Limb (tissue), 2 donors: ENCODE data around the gene ABCA6.
"Not testable (repeated sequence)": the region's sequence is repeated elsewhere in the genome, so short reads cannot be mapped to it uniquely, and the experiment has no call there.

ENCODE experiments used
- DNase-seq, 2 donors: peaks; one replicate each; pipeline ENCODE4 v3.0.0-alpha.2; 2016; ENCODE audit errors: extremely low spot score in 2 of 2

Gene ABCA6

GRCh38 chr17:69073392-69073791 is 68.3 kb downstream of the ABCA6 start:
- DNase-seq = not testable (repeated sequence)

- not testable (repeated sequence) for DNase-seq
These were observed 68.9 kb downstream of the ABCA6 start for GRCh38 chr17:69072803-69073256.

- not testable (repeated sequence) for DNase-seq
These were observed 70.5 kb downstream of the ABCA6 start for GRCh38 chr17:69071233-69071586.

GRCh38 chr17:69070378-69071232 is 71.1 kb downstream of the ABCA6 start:
- not testable (repeated sequence) for DNase-seq

- DNase-seq = no peak
These were observed 72.4 kb downstream of the ABCA6 start for GRCh38 chr17:69069226-69069750.

GRCh38 chr17:69067274-69068047 is 74.2 kb downstream of the ABCA6 start:
- DNase-seq = no peak

- DNase-seq = no peak
These were observed 75.2 kb downstream of the ABCA6 start for GRCh38 chr17:69066482-69066881.

- no peak for DNase-seq
These were observed 76.6 kb downstream of the ABCA6 start for GRCh38 chr17:69065113-69065512.

GRCh38 chr17:69064476-69064875 is 77.2 kb downstream of the ABCA6 start:
- no peak for DNase-seq

GRCh38 chr17:69064001-69064400 is 77.7 kb downstream of the ABCA6 start:
- no peak for DNase-seq

GRCh38 chr17:69062860-69063581 is 78.7 kb downstream of the ABCA6 start:
- DNase-seq = no peak

GRCh38 chr17:69061721-69062556 is 79.8 kb downstream of the ABCA6 start:
- DNase-seq = no peak

GRCh38 chr17:69060822-69061221 is 80.9 kb downstream of the ABCA6 start, which contains the start of gene ABCA9:
Gene ABCA9 (minus strand): TSS chr17:69060927. CDS start chr17:69051126, 9,801 bp downstream.
- peak in 1 of 2 donors; percentile 85 for DNase-seq

GRCh38 chr17:69059458-69060175 is 82.1 kb downstream of the ABCA6 start:
- DNase-seq = no peak

GRCh38 chr17:69058165-69058564 is 83.5 kb downstream of the ABCA6 start:
- no peak for DNase-seq

GRCh38 chr17:69057280-69057679 is 84.4 kb downstream of the ABCA6 start:
- DNase-seq = no peak

- no peak for DNase-seq
These were observed 85.4 kb downstream of the ABCA6 start for GRCh38 chr17:69056179-69056823.

- no peak for DNase-seq
These were observed 86.4 kb downstream of the ABCA6 start for GRCh38 chr17:69055334-69055733.

GRCh38 chr17:69050999-69051775 is 90.5 kb downstream of the ABCA6 start:
- DNase-seq = no peak
